ENCODE results near the gene PRR23A.
"Not testable (repeated sequence)": the region's sequence is repeated elsewhere in the genome, so short reads cannot be mapped to it uniquely, and the experiment has no call there.

PRR23A gene

DNA sequence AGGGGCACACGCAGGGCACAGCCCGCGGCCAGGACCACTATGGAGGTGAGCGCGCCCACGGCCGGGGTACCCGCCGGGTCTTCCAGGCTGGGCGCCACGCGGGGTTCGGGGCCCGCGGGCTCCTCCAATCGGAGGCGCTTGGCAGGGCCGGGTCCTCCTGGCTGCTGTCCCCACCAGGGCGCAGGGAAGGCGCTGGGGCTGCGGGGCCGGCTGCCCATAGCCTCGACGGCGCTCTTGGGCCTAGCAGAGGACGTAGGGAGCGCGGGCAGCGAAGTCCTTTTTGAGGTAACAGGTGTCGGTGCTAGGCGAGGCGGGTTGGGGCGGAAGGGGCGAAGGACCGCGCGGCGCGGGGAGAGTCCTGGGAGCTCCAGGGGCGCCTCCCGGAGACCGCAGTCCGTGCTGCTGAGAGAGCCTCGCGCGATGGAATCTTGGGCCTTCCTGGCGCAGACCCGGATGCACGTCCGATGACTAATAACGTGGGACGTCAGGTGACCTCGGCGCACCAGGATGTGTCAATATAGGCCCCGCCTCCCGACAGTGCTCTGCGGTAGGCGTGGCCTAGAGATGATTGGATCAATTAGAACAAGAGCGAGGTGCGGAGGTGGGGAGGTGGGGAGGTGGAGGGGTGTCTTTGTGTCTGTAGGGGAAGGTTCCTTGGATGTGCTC is at the start of gene PRR23A:
Gene PRR23A, minus strand, starts transcription at position 218 of the 666 bp plus-strand sequence. Its CDS starts 0 bp downstream, at position 218.
- DNase-seq (ENCODE audit: low spot score) = no peak

DNA sequence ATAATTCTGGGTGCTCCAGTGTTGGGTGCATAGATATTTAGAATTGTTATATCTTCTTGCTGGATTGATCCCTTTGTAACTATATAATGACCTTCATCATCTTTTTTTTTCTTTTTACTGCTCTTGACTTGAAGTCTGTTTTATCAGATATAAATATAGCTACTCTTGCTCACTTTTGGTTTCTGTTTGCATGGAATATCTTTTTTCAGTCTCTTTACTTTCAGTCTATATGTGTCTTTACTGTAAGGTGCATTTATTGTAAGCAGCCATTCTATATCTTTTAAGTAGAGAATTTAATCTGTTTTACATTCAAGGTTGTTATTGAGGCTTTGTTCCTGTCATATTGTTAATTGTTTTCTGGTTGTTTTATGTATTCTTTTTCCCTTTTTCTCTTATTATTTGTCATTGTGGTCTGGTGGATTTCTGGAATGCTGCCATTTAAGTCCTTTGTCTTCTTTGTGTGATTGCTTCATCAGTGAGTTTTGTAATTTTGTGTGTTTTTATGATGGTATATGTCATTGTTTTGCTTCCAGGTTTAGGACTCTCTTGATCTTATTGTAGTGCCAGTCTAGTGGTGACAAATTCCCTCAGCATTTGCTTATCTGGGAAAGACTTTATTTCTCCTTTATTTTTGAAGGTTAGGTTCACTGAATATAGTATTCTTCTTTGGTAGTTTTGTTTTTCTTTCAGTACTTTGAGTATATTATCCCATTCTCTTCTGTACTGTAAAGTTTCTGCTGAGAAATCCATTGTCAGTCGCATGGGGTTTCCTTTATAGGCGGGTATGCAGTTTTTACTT is 46.9 kb upstream of the PRR23A start:
- DNase-seq (ENCODE audit: low spot score) = no peak

DNA sequence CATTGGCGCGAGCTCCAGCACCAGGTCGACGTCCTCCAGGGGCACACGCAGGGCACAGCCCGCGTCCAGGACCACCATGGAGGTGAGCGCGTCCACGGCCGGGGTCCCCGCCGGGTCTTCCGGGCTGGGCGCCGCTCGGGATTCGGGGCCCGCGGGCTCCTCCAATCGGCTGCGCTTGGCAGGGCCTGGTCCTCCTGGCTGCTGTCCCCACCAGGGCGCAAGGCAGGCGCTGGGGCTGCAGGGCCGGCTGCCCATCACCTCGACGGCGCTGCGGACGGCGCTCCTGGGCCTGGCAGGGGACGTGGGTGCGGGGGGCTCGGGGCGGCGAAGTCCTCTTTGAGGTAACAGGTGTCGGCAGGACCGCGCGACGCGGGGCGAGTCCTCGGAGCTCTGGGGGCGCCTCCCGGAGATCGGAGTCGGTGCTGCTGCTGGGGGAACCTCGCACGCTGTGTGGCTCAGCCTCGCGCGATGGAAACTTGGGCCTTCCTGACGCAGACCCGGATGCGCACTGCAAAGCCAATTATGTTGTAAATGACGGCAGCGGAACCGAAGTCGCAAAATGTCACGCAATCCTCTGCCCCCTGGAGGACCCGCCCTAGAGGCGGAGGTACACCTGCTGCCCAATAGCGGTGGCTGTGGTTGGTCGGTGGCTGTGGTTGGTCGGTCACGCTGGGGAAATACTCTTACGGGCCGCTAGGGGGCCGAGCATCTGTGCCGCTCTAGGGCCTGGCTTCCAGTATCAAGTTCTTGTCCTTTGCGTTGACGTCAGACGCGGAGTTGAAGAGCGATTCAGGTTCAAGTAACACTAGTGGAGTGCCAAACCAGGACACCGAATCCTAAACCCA is 38.5 kb upstream of the PRR23A start, which contains the start of gene PRR23C:
Gene PRR23C, minus strand, starts transcription at position 527 of the 845 bp plus-strand sequence. Its CDS starts 272 bp downstream, at position 255.
- DNase-seq (ENCODE audit: low spot score) = no peak

DNA sequence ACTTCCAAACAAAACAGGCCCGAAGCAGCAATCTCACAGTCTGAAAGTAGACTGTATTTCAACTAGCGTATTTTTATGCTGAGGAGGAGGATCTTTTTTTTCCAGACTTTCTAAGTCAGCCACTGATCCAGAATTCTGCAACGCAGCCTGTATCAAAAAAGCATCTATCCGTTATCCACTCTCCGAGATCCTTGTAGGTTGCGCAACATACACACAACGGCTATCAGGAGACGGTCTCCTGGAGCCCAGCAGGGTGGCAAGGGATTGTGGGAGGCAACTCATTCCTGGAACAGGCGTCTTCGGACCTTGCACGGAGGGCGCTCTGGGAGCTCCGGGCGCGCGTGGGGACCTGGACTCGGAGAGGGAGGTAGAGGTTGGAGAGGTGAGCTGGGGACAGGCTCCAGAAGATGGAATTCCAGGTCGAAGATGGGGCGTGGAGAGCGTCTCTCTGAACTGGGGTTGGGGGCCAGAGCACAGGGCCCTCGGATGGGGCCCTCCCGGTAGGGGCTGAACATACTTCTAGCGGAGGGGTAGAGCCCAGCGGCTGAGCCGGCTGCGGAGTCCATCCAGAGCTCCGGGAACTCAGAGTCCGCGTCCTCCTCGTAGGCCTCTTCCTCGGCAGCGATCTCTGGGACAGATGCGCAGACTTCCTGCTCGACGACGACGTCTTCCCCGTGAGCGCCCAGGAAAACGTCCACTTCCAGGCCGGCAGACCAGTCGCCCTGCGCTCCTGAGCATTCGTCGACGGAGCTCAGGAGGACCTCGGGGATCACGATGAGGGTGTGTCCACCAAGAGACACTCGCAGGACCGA is 37.7 kb upstream of the PRR23A start:
- no peak for DNase-seq (ENCODE audit: low spot score)

DNA sequence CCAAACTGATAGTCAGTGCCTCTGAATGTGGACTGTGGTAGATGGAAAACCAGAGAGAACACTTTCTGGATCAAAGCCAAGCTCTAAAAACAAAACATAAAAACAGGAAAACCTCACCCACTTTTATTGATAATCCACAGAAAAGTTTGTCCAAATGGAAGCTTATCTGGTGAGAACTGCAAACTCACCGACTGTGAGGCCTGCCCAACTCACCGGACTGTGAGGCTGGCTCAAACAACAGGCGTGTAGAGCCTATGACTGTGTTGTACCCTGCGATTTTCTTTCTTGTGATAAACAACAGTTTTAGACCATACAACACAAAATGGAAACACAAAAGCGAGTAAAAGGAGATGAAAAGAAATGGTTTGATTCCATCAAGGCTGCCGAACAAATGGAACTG is 31.4 kb upstream of the PRR23A start:
- no peak for DNase-seq (ENCODE audit: low spot score)

DNA sequence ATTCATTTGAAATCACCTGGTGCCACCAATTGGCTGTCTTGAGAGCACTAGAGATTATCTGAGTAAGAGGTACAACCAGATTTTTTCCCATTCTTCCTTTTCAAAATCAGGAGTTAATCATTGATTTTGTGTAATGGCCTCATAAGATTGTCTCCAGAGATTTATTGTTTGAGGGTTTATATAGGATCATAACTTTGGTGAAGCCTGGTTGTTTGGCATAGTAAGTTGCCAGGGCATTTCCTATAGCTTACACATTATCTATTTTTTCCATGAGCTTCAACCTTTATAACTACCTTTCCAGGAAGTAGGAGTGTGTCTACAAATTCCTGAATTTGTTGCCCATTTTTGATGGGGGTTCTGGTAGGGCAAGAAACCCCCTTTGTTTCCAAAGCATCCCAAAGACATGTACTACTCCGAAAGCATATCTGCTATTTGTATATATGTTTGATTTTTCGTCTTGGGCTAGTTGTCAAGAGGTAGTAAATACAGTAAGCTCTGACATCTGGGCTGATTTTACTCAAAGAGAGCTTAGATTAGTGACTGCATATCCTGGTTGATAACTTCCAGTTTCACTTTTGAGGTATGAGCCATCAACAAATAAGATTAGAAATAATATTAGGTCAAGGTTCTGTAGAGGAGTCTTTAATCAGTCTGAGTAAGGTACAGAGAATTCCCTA is 26.4 kb upstream of the PRR23A start:
- DNase-seq (ENCODE audit: low spot score) = no peak

DNA sequence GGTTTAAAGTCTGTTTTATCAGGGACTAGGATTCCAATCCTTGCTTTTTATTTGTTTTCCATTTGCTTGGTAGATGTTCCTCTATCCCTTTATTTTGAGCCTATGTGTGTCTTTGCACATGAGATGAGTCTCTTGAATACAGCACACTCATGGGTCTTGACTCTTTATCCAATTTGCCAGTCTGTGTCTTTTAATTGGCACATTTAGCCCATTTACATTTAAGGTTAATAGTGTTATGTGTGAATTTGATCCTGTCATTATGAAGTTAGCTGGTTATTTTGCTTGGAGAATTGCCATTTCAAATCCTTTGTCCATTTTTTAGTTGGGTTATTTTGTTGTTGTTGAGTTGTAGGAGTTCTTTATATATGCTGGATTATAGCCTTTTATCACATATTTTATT is 24.5 kb upstream of the PRR23A start:
- DNase-seq (ENCODE audit: low spot score) = not testable (repeated sequence)

DNA sequence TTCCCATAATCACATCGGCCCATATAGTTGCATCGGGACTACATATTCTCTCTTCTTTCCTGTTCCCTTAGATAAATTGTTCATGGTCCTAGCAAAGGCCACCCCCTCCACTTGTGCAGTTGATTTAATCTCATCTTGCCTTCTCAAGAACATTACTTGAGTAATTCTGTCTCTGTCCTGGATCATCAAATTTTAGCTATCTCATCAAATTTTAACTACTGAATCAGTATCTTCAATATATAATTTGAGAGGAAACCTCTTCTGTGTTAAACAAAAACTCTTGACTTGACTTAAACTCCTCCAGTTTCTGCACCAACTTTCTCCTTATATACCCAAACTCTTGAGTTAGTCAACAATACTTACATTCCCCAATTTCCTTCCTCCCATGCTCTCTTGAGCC is 18.9 kb upstream of the PRR23A start:
- no peak for DNase-seq (ENCODE audit: low spot score)

DNA sequence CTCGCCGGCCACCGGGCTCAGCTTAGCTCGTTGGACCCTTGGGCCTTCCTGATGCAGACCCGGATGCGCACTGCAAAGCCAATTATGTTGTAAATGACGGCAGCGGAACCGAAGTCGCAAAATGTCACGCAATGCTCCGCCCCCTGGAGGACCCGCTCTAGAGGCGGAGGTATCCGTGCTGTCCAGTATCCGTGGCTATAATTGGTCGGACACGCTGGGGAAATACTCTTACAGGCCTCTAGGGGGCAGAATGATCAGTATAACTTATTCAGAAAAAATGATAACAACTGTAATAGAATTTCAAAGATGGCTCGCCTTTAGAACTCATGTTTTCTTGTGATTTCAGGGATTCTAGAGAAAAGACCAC is 14.8 kb upstream of the PRR23A start, which contains the start of gene PRR23B:
Gene PRR23B, minus strand, starts transcription at position 59 of the 367 bp plus-strand sequence. CDS start 265 bp downstream, outside the sequence.
- DNase-seq (ENCODE audit: low spot score) = no peak

DNA sequence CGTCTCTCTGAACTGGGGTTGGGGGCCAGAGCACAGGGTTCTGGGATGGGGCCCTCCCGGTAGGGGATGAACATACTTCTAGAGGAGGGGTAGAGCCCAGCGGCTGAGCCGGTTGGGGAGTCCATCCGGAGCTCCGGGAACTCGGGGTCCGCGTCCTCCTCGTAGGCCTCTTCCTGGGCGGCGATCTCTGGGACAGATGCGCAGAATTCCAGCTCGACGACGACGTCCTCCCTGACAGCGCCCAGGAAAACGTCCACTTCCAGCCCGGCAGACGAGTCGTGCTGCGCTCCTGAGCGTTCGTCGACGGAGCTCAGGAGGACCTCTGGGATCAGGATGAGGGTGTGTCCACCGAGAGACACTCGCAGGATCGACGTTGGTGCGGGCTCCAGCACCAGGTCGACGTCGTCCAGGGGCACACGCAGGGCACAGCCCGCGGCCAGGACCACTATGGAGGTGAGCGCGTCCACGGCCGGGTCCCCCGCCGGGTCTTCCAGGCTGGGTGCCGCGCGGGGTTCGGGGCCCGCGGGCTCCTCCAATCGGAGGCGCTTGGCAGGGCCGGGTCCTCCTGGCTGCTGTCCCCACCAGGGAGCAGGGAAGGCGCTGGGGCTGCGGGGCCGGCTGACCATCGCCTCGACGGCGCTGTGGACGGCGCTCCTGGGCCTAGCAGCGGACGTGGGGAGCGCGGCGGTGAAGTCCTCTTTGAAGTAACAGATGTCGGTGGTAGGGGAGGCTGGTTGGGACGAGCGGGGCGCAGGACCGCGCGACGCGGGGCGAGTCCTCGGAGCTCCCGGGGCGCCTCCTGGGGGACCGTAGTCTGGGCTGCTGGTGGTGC is 14.2 kb upstream of the PRR23A start:
- DNase-seq (ENCODE audit: low spot score) = no peak

DNA sequence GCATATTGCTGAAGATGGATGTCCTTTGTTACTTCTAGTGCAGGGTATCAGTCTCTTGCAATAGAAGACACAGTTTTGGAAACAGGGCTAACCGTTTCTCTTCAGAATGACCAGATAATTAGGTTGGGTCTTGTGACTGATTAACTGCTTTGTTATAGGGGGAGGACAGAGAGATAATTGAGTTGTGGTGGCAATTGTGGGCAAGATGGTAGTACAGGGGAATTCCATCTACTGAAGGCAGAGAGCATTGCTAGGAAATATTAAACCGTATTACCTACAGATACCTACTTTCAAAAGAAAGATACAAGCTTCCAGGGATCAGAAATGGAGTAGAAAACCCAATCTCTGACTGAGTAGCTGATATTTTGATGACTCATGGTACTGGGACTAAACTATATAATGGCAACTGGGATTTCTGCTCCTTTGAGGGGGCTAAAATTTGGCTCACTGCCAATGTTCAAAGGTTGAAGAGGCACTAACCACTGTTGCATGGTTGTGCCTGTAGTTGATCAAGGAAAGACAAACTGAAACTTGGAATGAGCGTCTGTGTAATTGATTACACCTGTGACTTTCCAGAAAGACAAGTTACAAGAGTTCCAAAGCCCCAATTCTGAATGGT is 10.5 kb upstream of the PRR23A start:
- DNase-seq (ENCODE audit: low spot score) = no peak

DNA sequence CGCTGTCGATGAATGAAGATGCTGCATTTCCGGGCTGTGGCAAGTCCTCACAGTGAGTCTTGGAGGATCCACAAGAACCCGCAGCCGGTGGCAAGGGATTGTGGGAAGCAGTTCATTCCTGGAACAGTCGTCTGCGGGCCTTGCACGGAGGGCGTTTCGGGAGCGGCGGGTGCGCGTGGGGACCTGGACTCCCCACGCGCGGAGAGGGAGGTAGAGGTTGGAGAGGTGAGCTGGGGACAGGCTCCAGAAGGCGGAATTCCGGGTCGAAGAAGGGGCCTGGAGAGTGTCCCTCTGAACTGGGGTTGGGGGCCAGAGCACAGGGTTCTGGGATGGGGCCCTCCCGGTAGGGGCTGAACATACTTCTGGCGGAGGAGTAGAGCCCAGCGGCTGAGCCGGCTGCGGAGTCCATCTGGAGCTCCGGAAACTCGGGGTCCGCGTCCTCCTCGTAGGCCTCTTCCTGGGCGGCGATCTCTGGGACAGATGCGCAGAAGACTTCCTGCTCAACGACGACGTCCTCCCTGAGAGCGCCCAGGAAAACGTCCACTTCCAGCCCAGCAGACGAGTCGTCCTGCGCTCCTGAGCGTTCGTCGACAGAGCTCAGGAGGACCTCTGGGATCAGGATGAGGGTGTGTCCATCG is 593 bp downstream of the PRR23A start:
- DNase-seq (ENCODE audit: low spot score) = no peak

DNA sequence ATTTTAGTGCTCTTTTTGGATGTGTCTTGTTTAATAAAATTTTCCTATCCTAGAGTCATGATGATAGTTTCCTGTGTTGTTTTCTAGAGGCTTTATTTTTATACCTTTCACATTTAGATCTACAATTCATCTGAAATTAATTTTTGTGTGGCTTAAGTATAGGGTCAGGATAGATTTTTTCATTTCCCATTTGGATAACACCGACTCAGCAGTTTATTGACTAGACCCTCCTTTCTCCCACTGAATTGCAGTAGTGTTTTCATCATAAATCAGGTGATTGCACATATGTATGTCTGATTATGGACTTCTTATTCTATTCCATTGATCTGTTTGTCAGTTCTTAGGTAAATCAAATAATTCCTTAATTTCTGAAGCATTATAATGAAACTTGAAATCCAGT is 10.4 kb downstream of the PRR23A start:
- DNase-seq (ENCODE audit: low spot score) = no peak

DNA sequence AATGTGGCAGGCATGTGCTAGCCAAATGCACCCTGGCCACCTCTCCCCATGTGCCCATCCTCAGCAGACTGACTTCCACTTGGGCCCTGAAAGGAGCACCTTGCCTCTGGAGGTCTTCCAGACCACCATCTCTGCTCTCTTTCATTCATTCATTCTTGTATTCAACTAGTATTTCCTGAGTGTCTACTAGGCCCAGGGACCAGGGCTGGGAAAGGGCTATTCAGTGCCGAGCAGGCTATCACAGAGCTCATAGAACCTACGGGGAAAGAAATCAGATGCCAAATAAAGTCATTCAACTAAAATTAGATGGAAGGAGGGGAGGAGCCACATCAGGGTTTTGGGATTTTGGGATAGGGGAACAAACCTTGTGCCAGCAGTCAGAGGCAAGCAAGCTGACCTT is 18.9 kb downstream of the PRR23A start:
- DNase-seq (ENCODE audit: low spot score) = no peak

DNA sequence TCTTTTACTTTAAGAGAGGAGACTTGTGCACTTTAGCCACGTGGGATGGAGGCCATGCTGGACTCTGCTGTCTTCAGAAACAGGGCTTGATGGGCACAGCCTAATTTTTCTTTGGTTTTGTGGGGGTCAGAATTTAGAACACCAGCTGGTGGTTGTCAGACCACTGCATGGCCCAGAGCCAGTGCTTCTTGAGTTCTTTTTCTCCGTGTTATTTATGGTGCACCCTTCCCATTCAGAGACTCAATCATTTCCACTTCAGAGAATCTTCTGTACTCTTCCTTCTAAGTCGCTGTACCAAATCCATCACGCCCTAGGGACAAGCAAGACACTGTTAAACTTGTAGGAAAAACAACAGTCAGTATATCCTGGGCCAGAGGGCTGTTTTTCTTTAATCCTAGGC is 20.1 kb downstream of the PRR23A start:
- DNase-seq (ENCODE audit: low spot score) = no peak

DNA sequence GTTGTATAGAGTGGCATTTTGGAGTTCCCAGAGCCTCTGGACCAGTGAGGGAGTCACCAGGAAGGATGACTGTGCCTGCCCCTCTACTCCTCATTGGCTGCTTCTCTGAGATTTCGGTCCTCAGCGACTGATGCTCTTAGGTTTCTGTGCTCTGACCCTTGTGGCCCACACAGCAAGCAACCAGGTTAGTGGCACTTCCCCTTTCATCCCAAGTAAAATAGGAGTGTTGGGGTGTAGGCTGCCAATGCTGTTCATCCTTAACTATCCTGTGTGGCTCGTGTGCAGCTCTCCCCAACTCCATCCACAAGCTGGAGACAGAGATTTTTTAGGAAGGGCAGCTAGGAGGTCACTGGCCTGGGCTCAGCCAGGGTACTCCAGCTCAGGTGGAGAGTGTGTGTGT is 21.3 kb downstream of the PRR23A start:
- no peak for DNase-seq (ENCODE audit: low spot score)

DNA sequence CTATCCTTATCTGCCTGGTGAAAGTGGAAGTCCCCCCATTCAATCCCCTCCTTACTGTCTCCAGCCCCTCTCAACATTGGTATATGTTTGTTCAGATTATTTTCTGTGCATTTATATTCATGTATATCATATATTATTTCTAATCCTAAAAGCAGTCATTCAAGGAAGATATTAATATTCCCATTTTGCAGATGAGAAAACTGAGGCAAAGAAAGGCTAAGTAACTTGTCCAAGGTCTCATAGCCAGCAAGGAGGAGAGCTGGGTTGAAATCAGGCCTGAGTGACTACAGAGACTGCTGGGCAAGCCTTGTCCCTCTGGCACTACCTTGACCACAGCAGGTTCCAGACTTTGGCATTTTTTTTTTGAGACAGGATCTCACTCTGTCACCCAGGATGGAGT is 30.0 kb downstream of the PRR23A start:
- DNase-seq (ENCODE audit: low spot score) = no peak

DNA sequence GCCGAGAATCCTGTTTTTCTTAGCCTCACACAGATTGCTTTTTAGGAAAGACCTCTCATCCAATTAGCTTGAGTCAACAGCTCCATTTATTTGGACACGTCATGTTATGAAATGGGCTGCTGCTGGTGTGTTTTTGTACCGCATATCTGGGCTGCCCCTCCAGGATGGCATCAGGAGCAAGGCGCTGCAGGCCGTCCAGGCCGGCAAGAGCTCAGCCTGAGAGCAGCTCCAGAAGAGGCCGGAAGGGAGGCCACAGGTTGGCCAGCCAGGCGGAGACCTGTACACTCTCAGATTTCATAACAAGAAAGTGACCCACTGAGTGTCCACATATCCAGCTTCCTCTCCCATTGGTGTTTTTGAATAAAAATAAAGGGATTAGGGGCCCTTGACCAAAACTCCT is 30.7 kb downstream of the PRR23A start:
- no peak for DNase-seq (ENCODE audit: low spot score)

DNA sequence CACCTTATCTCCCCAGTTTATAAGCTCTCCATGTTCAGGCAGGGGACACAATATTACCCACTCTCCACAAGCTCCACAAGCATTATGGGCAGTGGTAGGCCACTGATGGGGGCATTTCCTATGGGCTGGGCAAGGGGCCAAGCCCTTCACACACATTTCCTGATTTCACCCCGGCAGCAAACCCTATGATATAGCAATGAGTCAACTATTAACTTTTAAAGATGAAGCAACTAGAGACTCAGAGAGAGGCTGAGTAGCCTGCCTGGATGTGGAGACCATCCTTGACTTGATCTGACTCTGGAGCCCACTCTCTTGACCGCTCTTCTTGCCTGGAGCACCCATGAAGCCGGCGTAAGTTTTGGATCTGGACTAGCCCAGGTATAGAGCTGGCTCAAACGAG is 31.6 kb downstream of the PRR23A start:
- no peak for DNase-seq (ENCODE audit: low spot score)
